Natural killer cell (primary cell): ENCODE results near the gene STK40. TPM values are rescaled to one million over a fixed set of nuclear protein-coding genes. Genes with fewer than 3 reads are reported as not detected.

Experiments
- ATAC-seq, 3 donors: fragments of 150-1000 bp in 2 of 3; fragments of 200-7000 bp in 1 of 3; cut with Tn5 transposase; 1 replicate in 1 of 3; 2 replicates in 2 of 3; pipeline ENCODE4 v1.10.0; 2021; ENCODE audit warnings: mild to moderate bottlenecking in 2 of 3, moderate library complexity in 2 of 3
- DNase-seq, 2 donors: peaks; one replicate each; pipeline versions ENCODE4 v3.0.0 to v3.0.0-alpha.2; 2013 to 2021; ENCODE audit warnings: mixed read lengths in 1 of 2
- H3K27ac ChIP-seq: one replicate; pipeline ENCODE4 v1.5.1; 2013; ENCODE audit warnings: mild to moderate bottlenecking, low read length
- H3K27me3 ChIP-seq: one replicate; pipeline ENCODE4 v1.6.1; 2013; ENCODE audit warnings: low read length; ENCODE audit not compliant: control insufficient read depth, insufficient read depth
- H3K36me3 ChIP-seq: one replicate; pipeline ENCODE4 v1.6.1; 2013; ENCODE audit warnings: low read length; ENCODE audit not compliant: control insufficient read depth, insufficient read depth
- H3K4me1 ChIP-seq: one replicate; pipeline ENCODE4 v1.6.1; 2013; ENCODE audit warnings: low read length; ENCODE audit not compliant: control insufficient read depth, insufficient read depth
- H3K4me3 ChIP-seq: one replicate; pipeline ENCODE4 v1.5.1; 2013; ENCODE audit warnings: low read length
- H3K9me3 ChIP-seq: one replicate; pipeline ENCODE4 v1.6.1; 2013; ENCODE audit warnings: low read length; ENCODE audit not compliant: control insufficient read depth, insufficient read depth
- H3K27ac Mint-ChIP-seq, 2 donors: one replicate each; pipeline ENCODE4 v1.8.0; 2022; ENCODE audit warnings: mild to moderate bottlenecking in 2 of 2, mixed read lengths in 2 of 2, moderate library complexity in 1 of 2
- H3K27me3 Mint-ChIP-seq, 2 donors: one replicate each; pipeline ENCODE4 v1.8.0; 2022; ENCODE audit warnings: low read depth in 2 of 2, mixed read lengths in 2 of 2
- H3K36me3 Mint-ChIP-seq: one replicate; pipeline ENCODE4 v1.8.0; 2022; ENCODE audit warnings: mixed read lengths
- H3K4me1 Mint-ChIP-seq, 2 donors: one replicate each; pipeline ENCODE4 v1.8.0; 2022; ENCODE audit warnings: mixed read lengths in 2 of 2
- H3K4me3 Mint-ChIP-seq: one replicate; pipeline ENCODE4 v1.8.0; 2022; ENCODE audit warnings: mild to moderate bottlenecking, moderate library complexity, mixed read lengths
- H3K9me3 Mint-ChIP-seq, 2 donors: one replicate each; pipeline ENCODE4 v1.8.0; 2022; ENCODE audit warnings: mixed read lengths in 2 of 2
- CTCF ChIP-seq: fragments of 200-600 bp; IDR thresholded peaks from one replicate; pipeline ENCODE4 v1.8.0; 2022; ENCODE audit warnings: antibody characterized with exemption
- WGBS: methylation state at CpG from one replicate; pipeline ENCODE4 v1.1.7; 2013; ENCODE audit warnings: missing lambda C conversion rate; ENCODE audit not compliant: insufficient coverage; 5-methylcytosine and 5-hydroxymethylcytosine counted together
- intact Hi-C: fragments of 100-400 bp; cut with micrococcal nuclease; formaldehyde crosslinking; loops from one replicate; pipeline ENCODE4 v1.14.2; 2022
- total RNA-seq, 4 donors: library from RNA; stranded (reverse); fragments of 120-200 nt in 1 of 4; gene quantifications; one replicate each; pipeline versions ENCODE4 v1.2.3 to v1.2.4, GENCODE V29; 2013 to 2022

STK40 gene
- total RNA-seq, 3 donors from 2014 or later (not counting 1 experiment from before 2014, with no cell fraction given), result 55.9 to 65.3 (median 59.8) TPM

- no peaks in the 10 kb centered on the region for H3K27me3 Mint-ChIP-seq
- H3K36me3 Mint-ChIP-seq, result no peaks in the 10 kb centered on the region
These were observed 18.7 kb downstream of the STK40 start for GRCh38 chr1:36367066-36367465.

GRCh38 chr1:36366091-36366661 is 19.5 kb downstream of the STK40 start:
- H3K27me3 ChIP-seq, result no peaks in the 10 kb centered on the region
- H3K4me1 Mint-ChIP-seq, result peaks cover 23 to 44% of the 10 kb centered on the region in 2 donors
- H3K4me1 ChIP-seq, result peaks cover 42% of the 10 kb centered on the region
- intact Hi-C loops, result loop anchor here (5.0 kb wide), 3 partner anchors 36 to 59 kb away; partner anchors contain the start of genes EVA1B and SH3D21
- H3K27me3 Mint-ChIP-seq, result no peaks in the 10 kb centered on the region
- H3K27ac ChIP-seq, result peak overlapping the region; percentile 37
- no peaks in the 10 kb centered on the region for H3K36me3 Mint-ChIP-seq
- peak; percentile 70 to 80 (median 75) for ATAC-seq
- DNase-seq, result peak in 1 of 2 donors; percentile 81
- peaks cover 28% of the 10 kb centered on the region for H3K36me3 ChIP-seq
- H3K4me3 ChIP-seq, result no peak overlapping the region
- no peaks in the 10 kb centered on the region for H3K9me3 Mint-ChIP-seq
- H3K4me3 Mint-ChIP-seq, result no peak overlapping the region
- TF ChIP-seq CTCF, result no peak
- H3K27ac Mint-ChIP-seq, result peak overlapping the region; percentile 74 to 86
- WGBS, result 64% methylated on average over 15 of the region's 18 CpGs
- H3K9me3 ChIP-seq, result no peaks in the 10 kb centered on the region

More at GRCh38 chr1:36367066-36367465, 18.7 kb downstream of the STK40 start:
- 59% methylated on average over 4 of the region's 5 CpGs for WGBS
- H3K4me3 ChIP-seq, result no peak overlapping the region
- DNase-seq (peak in 1 of 2 donors; percentile 73), ATAC-seq (no peak)
- peaks cover 46% of the 10 kb centered on the region for H3K4me1 ChIP-seq
- no peaks in the 10 kb centered on the region for H3K9me3 ChIP-seq
- H3K4me3 Mint-ChIP-seq, result no peak overlapping the region
- peaks cover 21% of the 10 kb centered on the region for H3K36me3 ChIP-seq
- H3K9me3 Mint-ChIP-seq, result no peaks in the 10 kb centered on the region
- H3K27ac Mint-ChIP-seq, result peak overlapping the region; percentile 74 to 86
- intact Hi-C loops, result loop anchor here (5.0 kb wide), 3 partner anchors 35 to 60 kb away; partner anchors contain the start of genes EVA1B and SH3D21
- peak overlapping the region; percentile 8 for H3K27ac ChIP-seq
- H3K4me1 Mint-ChIP-seq, result peaks cover 23 to 44% of the 10 kb centered on the region in 2 donors
- H3K27me3 ChIP-seq, result no peaks in the 10 kb centered on the region
- no peak for TF ChIP-seq CTCF

- H3K4me1 ChIP-seq, result peaks cover 38% of the 10 kb centered on the region
- DNase-seq (no peak), ATAC-seq (no peak)
- WGBS, result 58% methylated on average over 1 of the region's 1 CpG
- peak overlapping the region; percentile 37 for H3K27ac ChIP-seq
- no peaks in the 10 kb centered on the region for H3K9me3 ChIP-seq
- peak overlapping the region; percentile 74 to 86 for H3K27ac Mint-ChIP-seq
- H3K4me3 Mint-ChIP-seq, result no peak overlapping the region
- no peak overlapping the region for H3K4me3 ChIP-seq
- H3K36me3 ChIP-seq, result peaks cover 35% of the 10 kb centered on the region
- H3K36me3 Mint-ChIP-seq, result no peaks in the 10 kb centered on the region
- no peak for TF ChIP-seq CTCF
- H3K27me3 Mint-ChIP-seq, result no peaks in the 10 kb centered on the region
- intact Hi-C loops, result loop anchor here (5.0 kb wide), 3 partner anchors 37 to 58 kb away; partner anchors contain the start of genes EVA1B and SH3D21
- H3K4me1 Mint-ChIP-seq, result peaks cover 23 to 44% of the 10 kb centered on the region in 2 donors
- H3K9me3 Mint-ChIP-seq, result no peaks in the 10 kb centered on the region
- no peaks in the 10 kb centered on the region for H3K27me3 ChIP-seq
These were observed 20.3 kb downstream of the STK40 start for GRCh38 chr1:36365381-36365780.
